C4-2B (cell line): ENCODE measurements around the gene FNIP2.

Experiments
- H3K27ac ChIP-seq: fragments of 450-650 bp; 2 replicates; pipeline ENCODE4 v1.5.1; 2017
- ZFX ChIP-seq: fragments of 450-650 bp; IDR thresholded peaks from 2 replicates; pipeline ENCODE4 v1.6.1; 2017
- TF ChIP-seq, protein P1 (sequence below): fragments of 450-650 bp; conservative IDR thresholded peaks from 2 replicates; pipeline ENCODE4 v1.5.1; 2017; ENCODE audit warnings: mild to moderate bottlenecking

The FNIP2 gene

DNA sequence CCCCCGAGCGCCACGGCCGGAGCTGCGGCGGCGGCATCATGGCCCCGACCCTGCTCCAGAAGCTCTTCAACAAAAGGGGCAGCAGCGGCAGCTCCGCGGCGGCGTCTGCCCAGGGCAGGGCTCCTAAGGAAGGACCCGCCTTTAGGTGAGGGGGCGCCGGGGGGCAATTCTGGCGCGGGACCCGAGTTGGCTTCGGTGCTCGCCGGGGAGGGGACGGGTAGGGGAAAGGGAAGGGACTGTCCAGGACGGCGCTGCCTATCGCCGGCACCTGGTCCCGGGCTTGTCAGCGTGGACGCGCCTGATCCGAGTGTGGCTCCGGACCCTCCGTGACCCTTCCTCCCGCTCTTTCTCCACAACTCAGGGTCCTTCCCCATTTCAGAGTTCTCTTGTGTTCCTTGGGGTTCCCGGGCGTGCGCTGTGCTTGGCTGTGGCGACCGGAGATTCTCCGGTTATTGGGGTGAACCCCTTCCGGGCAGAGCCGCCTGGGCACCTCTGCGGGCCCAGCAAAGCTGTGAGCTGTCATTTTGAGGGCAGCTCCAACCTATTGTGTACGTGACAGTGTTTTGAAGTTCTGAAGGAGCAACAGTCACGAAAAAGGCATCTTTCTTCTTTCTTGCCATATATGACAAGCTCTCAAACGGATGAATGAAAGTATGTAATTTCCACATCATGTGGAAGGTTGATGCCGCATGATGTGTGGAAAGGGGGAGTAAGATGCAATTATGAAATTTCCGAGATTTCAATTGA lies 522 bp downstream of the FNIP2 start:
- TF ChIP-seq, protein P1, sequence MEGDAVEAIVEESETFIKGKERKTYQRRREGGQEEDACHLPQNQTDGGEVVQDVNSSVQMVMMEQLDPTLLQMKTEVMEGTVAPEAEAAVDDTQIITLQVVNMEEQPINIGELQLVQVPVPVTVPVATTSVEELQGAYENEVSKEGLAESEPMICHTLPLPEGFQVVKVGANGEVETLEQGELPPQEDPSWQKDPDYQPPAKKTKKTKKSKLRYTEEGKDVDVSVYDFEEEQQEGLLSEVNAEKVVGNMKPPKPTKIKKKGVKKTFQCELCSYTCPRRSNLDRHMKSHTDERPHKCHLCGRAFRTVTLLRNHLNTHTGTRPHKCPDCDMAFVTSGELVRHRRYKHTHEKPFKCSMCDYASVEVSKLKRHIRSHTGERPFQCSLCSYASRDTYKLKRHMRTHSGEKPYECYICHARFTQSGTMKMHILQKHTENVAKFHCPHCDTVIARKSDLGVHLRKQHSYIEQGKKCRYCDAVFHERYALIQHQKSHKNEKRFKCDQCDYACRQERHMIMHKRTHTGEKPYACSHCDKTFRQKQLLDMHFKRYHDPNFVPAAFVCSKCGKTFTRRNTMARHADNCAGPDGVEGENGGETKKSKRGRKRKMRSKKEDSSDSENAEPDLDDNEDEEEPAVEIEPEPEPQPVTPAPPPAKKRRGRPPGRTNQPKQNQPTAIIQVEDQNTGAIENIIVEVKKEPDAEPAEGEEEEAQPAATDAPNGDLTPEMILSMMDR, result 0 out of 2 replicates have a peak, but pooled peaks have one; percentile 4
- no peak for TF ChIP-seq ZFX
- H3K27ac ChIP-seq, result peak overlapping the region; percentile 69

DNA sequence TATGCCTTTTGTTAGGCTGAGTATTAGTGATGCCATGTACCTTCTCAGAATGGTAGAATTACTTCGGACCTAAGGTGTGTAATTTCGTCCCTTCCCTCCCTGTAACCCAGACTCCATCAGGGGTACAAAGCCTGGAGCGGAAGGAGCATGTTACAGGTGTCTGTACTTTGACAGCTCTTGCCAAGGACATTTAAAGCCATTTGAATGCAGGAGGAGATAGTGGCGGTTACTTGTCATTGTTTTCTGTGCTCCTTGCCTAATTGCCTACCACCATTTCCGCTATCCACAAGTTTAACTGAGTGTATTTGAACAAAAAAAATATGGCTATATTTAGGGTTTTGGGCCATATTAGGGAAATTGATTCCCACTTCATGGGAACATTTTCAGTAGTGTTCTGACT lies 1.8 kb downstream of the FNIP2 start:
- H3K27ac ChIP-seq, result no peak overlapping the region
- TF ChIP-seq ZFX, result no peak

DNA sequence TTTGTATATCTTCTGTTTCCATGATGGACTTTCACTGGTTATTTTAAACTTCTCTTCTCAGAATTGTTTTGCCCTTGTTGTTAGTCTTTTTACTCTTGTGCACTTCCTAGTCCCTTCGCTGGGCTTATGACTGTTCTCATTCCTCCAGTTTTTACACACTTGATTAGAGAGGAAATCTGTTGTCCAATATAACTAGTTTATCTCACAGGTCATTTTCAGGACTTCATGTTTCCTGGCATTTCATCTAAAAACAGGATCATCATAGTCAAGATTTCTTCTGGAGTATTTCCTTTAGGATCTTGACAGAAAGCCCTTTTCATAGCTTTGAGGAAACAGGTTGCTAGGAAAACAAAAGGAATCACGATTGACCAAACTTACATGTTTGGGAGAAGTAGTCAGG lies 3.0 kb downstream of the FNIP2 start:
- H3K27ac ChIP-seq, result no peak overlapping the region
- TF ChIP-seq ZFX, result no peak
- TF ChIP-seq, protein P1, result no peak

DNA sequence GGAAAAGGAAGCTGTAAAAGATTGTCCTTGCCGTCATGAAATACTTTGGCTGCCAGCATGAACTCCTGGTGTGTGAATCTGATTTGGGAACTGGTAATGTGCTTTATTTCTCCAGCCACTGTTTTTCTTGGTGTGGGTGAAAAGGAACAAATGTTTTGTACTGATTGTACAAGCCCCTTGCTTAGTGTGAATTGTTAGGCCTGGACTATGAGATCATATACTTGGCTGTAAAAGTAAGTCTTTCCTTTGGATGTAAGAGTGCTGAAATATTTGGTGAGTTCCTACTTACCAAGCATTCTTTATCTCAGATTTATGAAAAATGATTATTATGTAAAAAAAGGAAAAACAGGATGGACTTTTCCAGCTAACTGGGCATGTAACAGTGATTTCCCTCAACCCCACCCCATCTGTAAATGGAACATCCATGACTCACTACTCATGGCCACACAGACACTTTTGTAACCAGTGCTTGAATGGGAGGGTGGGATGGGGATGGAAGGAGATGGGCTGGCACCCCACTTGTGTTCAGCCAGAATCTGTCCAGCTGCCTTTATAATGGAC lies 6.3 kb downstream of the FNIP2 start:
- no peak overlapping the region for H3K27ac ChIP-seq
- no peak for TF ChIP-seq ZFX
- TF ChIP-seq, protein P1, result no peak

DNA sequence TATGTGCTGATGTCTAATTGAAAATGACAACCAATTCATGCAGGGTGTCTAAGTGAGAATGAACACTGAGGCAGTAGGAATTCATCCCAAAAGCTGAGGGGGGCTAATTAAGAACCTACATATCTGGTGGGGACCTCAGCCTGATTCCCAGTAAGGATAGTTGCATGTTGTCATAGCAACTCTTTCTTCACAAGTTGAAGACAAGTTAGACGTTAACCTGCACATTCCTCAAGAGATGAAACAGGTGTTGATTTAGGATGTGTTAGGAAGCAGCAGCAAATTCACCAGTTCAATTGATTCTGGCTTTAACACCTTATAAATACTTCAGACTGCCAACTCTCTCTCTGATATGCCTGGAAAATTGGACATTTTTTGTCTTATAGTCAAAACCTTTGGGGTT lies 7.3 kb downstream of the FNIP2 start:
- TF ChIP-seq, protein P1, result no peak
- no peak for TF ChIP-seq ZFX
- H3K27ac ChIP-seq, result no peak overlapping the region

DNA sequence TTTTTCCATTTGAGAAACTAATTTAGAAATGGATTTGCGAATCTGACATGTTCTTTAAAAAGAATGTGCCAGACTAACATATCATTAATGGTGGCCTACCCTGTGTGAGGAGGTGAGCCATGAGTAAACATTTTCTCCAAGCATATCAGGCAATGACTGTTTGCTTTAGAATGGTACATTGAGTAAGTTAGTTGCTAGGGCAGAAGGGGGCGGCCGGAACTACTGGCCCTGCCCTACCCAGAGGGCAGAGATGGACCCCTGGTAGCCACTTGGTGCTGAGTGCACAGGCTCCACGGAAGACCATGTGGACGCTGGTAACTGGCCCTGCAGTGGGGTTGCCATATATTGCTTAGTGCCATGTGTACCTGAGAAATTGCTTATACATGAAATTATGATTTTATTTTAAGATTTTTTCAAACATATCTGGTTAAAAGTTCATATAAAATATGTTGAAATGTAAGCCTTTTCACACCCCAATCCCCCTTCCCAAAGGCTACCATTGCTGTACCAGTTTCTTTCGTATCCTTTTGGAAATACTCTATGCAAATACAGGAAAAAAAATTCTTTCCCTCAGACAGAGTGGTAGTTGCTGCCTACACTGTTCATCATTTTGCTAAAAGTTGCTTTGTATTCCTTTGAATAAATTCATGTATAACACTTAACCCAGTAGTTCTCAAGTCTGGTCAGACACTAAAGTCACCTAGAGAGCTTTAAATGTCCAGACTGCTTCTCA lies 8.8 kb downstream of the FNIP2 start:
- TF ChIP-seq, protein P1, result no peak
- TF ChIP-seq ZFX, result no peak
- H3K27ac ChIP-seq, result no peak overlapping the region

DNA sequence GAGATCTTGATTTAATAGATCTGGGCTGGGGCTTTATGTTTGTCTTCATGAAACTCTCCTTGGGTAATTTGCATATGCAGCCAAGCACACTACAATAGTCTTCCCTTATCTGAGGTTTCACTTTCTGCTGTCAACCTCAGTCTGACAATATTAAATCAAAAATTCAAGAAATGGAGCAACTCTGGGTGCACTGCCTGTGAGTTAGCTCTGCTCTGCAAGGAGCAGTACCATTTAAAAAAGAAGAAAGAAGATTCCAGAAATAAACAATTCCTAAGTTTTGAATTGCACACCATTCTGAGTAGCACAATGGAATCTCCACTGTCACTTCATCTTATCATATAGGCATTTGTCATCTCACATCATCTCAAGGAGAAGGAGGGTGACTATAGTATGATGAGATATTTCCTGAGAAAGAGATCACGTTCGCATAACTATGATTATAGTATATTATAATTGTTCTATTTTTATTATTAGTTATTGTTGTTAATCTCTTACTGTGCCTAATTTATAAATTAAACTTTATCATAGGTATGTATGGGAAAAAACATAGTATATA lies 9.4 kb downstream of the FNIP2 start:
- H3K27ac ChIP-seq, result no peak overlapping the region
- TF ChIP-seq, protein P1, result no peak
- TF ChIP-seq ZFX, result no peak
